ENCODE measurements around the gene ROBO4.

- no peak for TF ChIP-seq ARID3A (IDR thresholded peaks at IDR 0.05; ENCODE audit: low read depth, low read length)
- TF ChIP-seq ZSCAN25 (CRISPR knock-in tag; IDR thresholded peaks at IDR 0.05): no peak
- TF ChIP-seq POLR2AphosphoS5 (IDR thresholded peaks at IDR 0.05; ENCODE audit: low read depth, low read length): no peak
- no peak for TF ChIP-seq ETS1 (CRISPR knock-in tag; IDR thresholded peaks at IDR 0.05)
- TF ChIP-seq ZNF331 (CRISPR knock-in tag; IDR thresholded peaks at IDR 0.05): no peak
Measured at GRCh38 chr11:124876818-124877630, 20.6 kb downstream of the ROBO4 start.

All from HepG2 (cell line).